ENCODE measurements around the gene TNRC6B. TPM values are rescaled to one million over a fixed set of nuclear protein-coding genes. Genes with fewer than 3 reads are reported as not detected.

Gene TNRC6B
- total and polyA plus RNA-seq, 4 donors, result 6.2 to 70.4 (median 26.5) TPM

GRCh38 chr22:40199852-40200251 is 22.1 kb downstream of the TNRC6B start:
- DNase-seq (no peak), ATAC-seq (ENCODE audit: insufficient read depth, low FRiP score) (no peak)
- no peaks in the 10 kb centered on the region for H3K9me3 ChIP-seq (ENCODE audit: control insufficient read depth in 4 of 4, insufficient read depth in 3 of 4, low read length in 3 of 4)
- 96 to 98% methylated on average over 7 of the region's 7 CpGs for WGBS, 2 donors
- no peak overlapping the region for H3K9ac ChIP-seq (ENCODE audit: insufficient read depth in 1 of 2, low read length in 2 of 2)
- no peak for TF ChIP-seq CTCF (IDR thresholded peaks at IDR 0.05; ENCODE audit: control extremely low read depth, extremely low read depth)
- H3K4me1 ChIP-seq (ENCODE audit: control insufficient read depth in 5 of 5, insufficient read depth in 5 of 5, low read length in 5 of 5), result peaks cover 7 to 43% (median 32%) of the 10 kb centered on the region in 5 donors
- H3K27me3 ChIP-seq (ENCODE audit: control insufficient read depth in 3 of 3, insufficient read depth in 3 of 3, low read length in 2 of 3), result no peaks in the 10 kb centered on the region
- H3K36me3 ChIP-seq (ENCODE audit: control insufficient read depth in 4 of 4, insufficient read depth in 4 of 4, low read length in 4 of 4), result no peaks in the 10 kb centered on the region
- H3K4me3 ChIP-seq, result no peak overlapping the region
- no peak overlapping the region for H3K27ac ChIP-seq (ENCODE audit: low read depth in 1 of 2, low read length in 1 of 2)

- Histone ChIP-seq H3K9me3 (ENCODE audit: control insufficient read depth in 4 of 4, insufficient read depth in 3 of 4, low read length in 3 of 4) (no peaks in the 10 kb centered on the region), H3K9ac (ENCODE audit: insufficient read depth in 1 of 2, low read length in 2 of 2) (no peak overlapping the region), H3K4me1 (ENCODE audit: control insufficient read depth in 5 of 5, insufficient read depth in 5 of 5, low read length in 5 of 5) (peaks cover 7 to 44% (median 32%) of the 10 kb centered on the region in 5 donors), H3K36me3 (ENCODE audit: control insufficient read depth in 4 of 4, insufficient read depth in 4 of 4, low read length in 4 of 4) (no peaks in the 10 kb centered on the region), H3K4me3 (no peak overlapping the region), H3K27ac (ENCODE audit: low read depth in 1 of 2, low read length in 1 of 2) (no peak overlapping the region), H3K27me3 (ENCODE audit: control insufficient read depth in 3 of 3, insufficient read depth in 3 of 3, low read length in 2 of 3) (no peaks in the 10 kb centered on the region)
- TF ChIP-seq CTCF (IDR thresholded peaks at IDR 0.05; ENCODE audit: control extremely low read depth, extremely low read depth), result no peak
- 83 to 89% methylated on average over 7 of the region's 7 CpGs for WGBS, 2 donors
- ATAC-seq (ENCODE audit: insufficient read depth, low FRiP score) (no peak), DNase-seq (no peak)
Observed at GRCh38 chr22:40200795-40201530, 23.2 kb downstream of the TNRC6B start.

GRCh38 chr22:40202225-40202944 is 24.7 kb downstream of the TNRC6B start:
- Histone ChIP-seq H3K9ac (ENCODE audit: insufficient read depth in 1 of 2, low read length in 2 of 2) (no peak overlapping the region), H3K9me3 (ENCODE audit: control insufficient read depth in 4 of 4, insufficient read depth in 3 of 4, low read length in 3 of 4) (no peaks in the 10 kb centered on the region), H3K4me3 (no peak overlapping the region), H3K36me3 (ENCODE audit: control insufficient read depth in 4 of 4, insufficient read depth in 4 of 4, low read length in 4 of 4) (no peaks in the 10 kb centered on the region), H3K27ac (ENCODE audit: low read depth in 1 of 2, low read length in 1 of 2) (peak overlapping the region in 1 of 2 donors; percentile 36), H3K27me3 (ENCODE audit: control insufficient read depth in 3 of 3, insufficient read depth in 3 of 3, low read length in 2 of 3) (no peaks in the 10 kb centered on the region), H3K4me1 (ENCODE audit: control insufficient read depth in 5 of 5, insufficient read depth in 5 of 5, low read length in 5 of 5) (peaks cover 7 to 35% (median 32%) of the 10 kb centered on the region in 5 donors)
- ATAC-seq (ENCODE audit: insufficient read depth, low FRiP score) (no peak), DNase-seq (no peak)
- no peak for TF ChIP-seq CTCF (IDR thresholded peaks at IDR 0.05; ENCODE audit: control extremely low read depth, extremely low read depth)
- WGBS, 2 donors, result 73 to 83% methylated on average over 9 of the region's 9 CpGs

Measured in lung (tissue), 12 donors.